ENCODE results near the gene SFXN3.
A peak's percentile ranks its signal among the peaks of the same experiment; 100 is the strongest.

- TF ChIP-seq CTCF (conservative IDR thresholded peaks at IDR 0.05) (peak; percentile 74), EZH2 (IDR thresholded peaks at IDR 0.05; ENCODE audit: low read depth) (no peak)
These were observed 36.5 kb downstream of the SFXN3 start for GRCh38 chr10:101067356-101068083.

Data from PC-9 (cell line).